ENCODE data around the gene ARHGAP40.
"Not testable (repeated sequence)": the region's sequence is repeated elsewhere in the genome, so short reads cannot be mapped to it uniquely, and the experiment has no call there.

The ARHGAP40 gene

GRCh38 chr20:38589351-38589750, 12.3 kb upstream of the ARHGAP40 start:
- no peak for DNase-seq

GRCh38 chr20:38589967-38590675, 11.5 kb upstream of the ARHGAP40 start:
- DNase-seq, result no peak

- DNase-seq, result no peak
These were observed 10.7 kb upstream of the ARHGAP40 start for GRCh38 chr20:38590676-38591473.

- no peak for DNase-seq
These were observed 9.9 kb upstream of the ARHGAP40 start for GRCh38 chr20:38591474-38592410.

- DNase-seq, result not testable (repeated sequence)
These were observed 9.2 kb upstream of the ARHGAP40 start for GRCh38 chr20:38592411-38592790.

GRCh38 chr20:38594281-38594680, 7.3 kb upstream of the ARHGAP40 start:
- DNase-seq, result not testable (repeated sequence)

- not testable (repeated sequence) for DNase-seq
These were observed 5.7 kb upstream of the ARHGAP40 start for GRCh38 chr20:38595886-38596285.

- no peak for DNase-seq
These were observed 2.2 kb upstream of the ARHGAP40 start for GRCh38 chr20:38599410-38599882.

GRCh38 chr20:38600057-38600456, 1.6 kb upstream of the ARHGAP40 start:
- DNase-seq, result no peak

- DNase-seq, result no peak
These were observed 574 bp downstream of the ARHGAP40 start for GRCh38 chr20:38602185-38602581.

GRCh38 chr20:38603286-38603685, 1.7 kb downstream of the ARHGAP40 start:
- DNase-seq, result no peak

GRCh38 chr20:38604873-38605303, 3.3 kb downstream of the ARHGAP40 start:
- no peak for DNase-seq

GRCh38 chr20:38607351-38607750, 5.7 kb downstream of the ARHGAP40 start:
- no peak for DNase-seq

GRCh38 chr20:38608188-38608587, 6.6 kb downstream of the ARHGAP40 start:
- no peak for DNase-seq

GRCh38 chr20:38609815-38610214, 8.2 kb downstream of the ARHGAP40 start:
- no peak for DNase-seq

GRCh38 chr20:38610521-38610920, 8.9 kb downstream of the ARHGAP40 start:
- DNase-seq, result no peak

GRCh38 chr20:38612751-38613515, 11.3 kb downstream of the ARHGAP40 start:
- no peak for DNase-seq

- DNase-seq, result no peak
These were observed 13.7 kb downstream of the ARHGAP40 start for GRCh38 chr20:38615283-38615682.

GRCh38 chr20:38616457-38616856, 14.8 kb downstream of the ARHGAP40 start:
- no peak for DNase-seq

- no peak for DNase-seq
These were observed 15.6 kb downstream of the ARHGAP40 start for GRCh38 chr20:38617011-38617829.

GRCh38 chr20:38617830-38618196, 16.2 kb downstream of the ARHGAP40 start:
- no peak for DNase-seq

All from activated CD4-positive, CD25-positive, alpha-beta regulatory T cell treated with anti-CD3 and anti-CD28 coated beads, Interleukin-2, amount 50 U/mL, for 72 hours (primary cell).